RWPE1 (cell line): Measurements from ENCODE around the gene SECTM1.
"Not testable (repeated sequence)": the region's sequence is repeated elsewhere in the genome, so short reads cannot be mapped to it uniquely, and the experiment has no call there.

ENCODE experiments used
- CTCF ChIA-PET: fragments of 350-600 bp; sonication (Branson Sonifier 250); formaldehyde crosslinking; extraction: SDS; loops from one replicate; lab custom pipeline; 2021; lab: Yijun Ruan, JAX
- POLR2A ChIA-PET: fragments of 400-600 bp; formaldehyde crosslinking; extraction: SDS; loops from one replicate; lab custom pipeline; 2020; ENCODE audit warnings: antibody characterized with exemption; ENCODE audit not compliant: low non-redundant PET; lab: Yijun Ruan, JAX
- DNase-seq: peaks from one replicate; pipeline ENCODE4 v3.0.0; 2012; ENCODE audit warnings: low spot score
- H3K27ac ChIP-seq: fragments of 450-650 bp; 2 replicates; pipeline ENCODE4 v1.5.1; 2017
- TF ChIP-seq, protein P1 (sequence below): fragments of 450-650 bp; conservative IDR thresholded peaks from 2 replicates; pipeline ENCODE4 v1.5.1; 2017; ENCODE audit warnings: low read depth, mild to moderate bottlenecking

Gene SECTM1

DNA sequence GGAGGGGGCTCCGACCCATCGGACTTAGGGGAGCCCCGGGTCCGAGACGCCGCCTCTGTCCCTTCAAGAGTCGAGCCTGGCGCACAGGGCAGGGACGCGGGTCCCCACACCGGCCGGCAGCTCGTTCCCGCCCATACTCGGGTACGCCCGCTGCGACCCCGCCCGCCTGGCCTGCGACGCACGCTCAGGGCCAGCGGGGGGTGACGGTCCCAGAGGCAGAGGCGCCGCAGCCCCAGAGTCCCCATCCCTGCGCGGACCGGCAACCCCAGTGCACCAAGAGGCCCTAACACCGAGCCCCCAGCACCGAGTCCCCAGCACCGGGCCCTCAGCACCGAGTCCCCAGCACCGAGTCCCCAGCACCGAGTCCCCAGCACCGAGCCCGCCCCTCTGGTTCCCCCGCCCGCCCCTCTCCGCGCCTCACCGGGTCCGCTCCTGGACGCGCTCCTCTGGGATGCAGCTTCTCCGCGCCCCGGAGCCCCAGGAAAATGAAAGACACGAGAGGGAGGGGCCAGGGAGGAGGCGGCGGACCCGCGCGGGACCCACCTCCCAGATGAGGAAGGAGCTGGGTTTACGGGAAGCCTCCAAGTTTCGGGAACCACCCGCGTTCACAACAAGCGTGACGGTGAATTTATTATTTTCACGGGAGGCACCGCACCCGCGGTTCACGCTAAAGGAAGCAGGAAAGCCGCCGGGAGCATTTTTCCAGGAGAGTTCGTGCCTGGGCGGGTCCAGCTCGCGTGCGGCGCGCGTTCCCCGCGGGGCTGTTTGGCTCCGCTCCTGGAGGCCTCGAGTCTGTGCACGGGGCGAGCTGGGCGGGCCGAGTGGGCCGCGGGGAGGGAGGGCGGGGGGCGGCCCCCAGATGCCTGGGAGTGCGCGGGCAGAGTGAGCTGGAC lies at the start of gene SECTM1:
SECTM1 (minus strand) TSS at position 488 of the 893 bp plus-strand sequence. CDS start 6,526 bp downstream, outside the sequence.
- peak; percentile 50 for DNase-seq
- CTCF ChIA-PET, result interaction anchor here (0.6 kb wide), 2 partner anchors 74 to 287 kb away, joined by 3 to 5 read pairs; no protein-coding TSS in a partner anchor

GRCh38 chr17:82382933-82383255 lies 49.3 kb upstream of the SECTM1 start:
- TF ChIP-seq, protein P1, sequence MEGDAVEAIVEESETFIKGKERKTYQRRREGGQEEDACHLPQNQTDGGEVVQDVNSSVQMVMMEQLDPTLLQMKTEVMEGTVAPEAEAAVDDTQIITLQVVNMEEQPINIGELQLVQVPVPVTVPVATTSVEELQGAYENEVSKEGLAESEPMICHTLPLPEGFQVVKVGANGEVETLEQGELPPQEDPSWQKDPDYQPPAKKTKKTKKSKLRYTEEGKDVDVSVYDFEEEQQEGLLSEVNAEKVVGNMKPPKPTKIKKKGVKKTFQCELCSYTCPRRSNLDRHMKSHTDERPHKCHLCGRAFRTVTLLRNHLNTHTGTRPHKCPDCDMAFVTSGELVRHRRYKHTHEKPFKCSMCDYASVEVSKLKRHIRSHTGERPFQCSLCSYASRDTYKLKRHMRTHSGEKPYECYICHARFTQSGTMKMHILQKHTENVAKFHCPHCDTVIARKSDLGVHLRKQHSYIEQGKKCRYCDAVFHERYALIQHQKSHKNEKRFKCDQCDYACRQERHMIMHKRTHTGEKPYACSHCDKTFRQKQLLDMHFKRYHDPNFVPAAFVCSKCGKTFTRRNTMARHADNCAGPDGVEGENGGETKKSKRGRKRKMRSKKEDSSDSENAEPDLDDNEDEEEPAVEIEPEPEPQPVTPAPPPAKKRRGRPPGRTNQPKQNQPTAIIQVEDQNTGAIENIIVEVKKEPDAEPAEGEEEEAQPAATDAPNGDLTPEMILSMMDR, result no peak
- no peak overlapping the region for H3K27ac ChIP-seq
- POLR2A ChIA-PET, result no interaction called here
- CTCF ChIA-PET, result no interaction called here
- DNase-seq, result no peak

More for the DNA sequence above, at the start of gene SECTM1:
- TF ChIP-seq, protein P1, result no peak
- peak within 1 kb of the TSS; percentile 90 for H3K27ac ChIP-seq
- POLR2A ChIA-PET, result interaction anchor here (0.5 to 1.0 kb wide), 5 partner anchors 9 to 324 kb away, joined by 3 to 4 read pairs (median 3); no protein-coding TSS in a partner anchor

DNA sequence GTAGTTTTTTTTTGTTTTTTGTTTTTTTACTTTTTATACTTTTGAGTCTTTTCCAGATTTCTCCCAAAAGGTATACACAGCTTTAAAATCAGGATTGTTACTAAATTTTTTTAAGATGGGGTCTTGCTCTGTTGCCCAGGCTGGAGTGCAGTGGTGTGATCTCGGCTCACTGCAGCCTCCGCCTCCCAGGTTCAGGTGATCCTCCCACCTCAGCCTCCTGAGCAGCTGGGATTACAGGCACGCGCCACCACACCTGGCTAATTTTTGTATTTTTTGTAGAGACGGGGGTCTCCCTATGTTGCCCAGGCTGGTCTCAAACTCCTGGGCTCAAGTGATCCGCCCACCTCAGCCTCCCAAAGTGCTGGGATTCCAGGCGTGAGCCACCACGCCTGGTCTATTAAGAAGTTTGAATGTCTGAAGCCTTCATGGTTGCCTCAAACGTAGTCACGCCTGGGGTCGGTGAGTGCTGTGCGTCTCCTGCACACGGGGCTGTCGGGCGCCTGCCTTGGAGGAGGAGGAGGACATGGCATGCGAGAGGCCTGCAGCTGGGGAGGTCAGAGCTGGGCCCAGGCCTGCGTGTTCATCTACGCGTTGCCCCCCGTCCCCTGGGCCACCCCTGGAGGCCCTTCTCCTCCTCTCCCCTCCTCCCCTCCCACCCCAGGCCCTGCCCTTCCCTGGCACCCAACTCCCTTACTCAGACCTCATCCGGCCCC lies 48.8 kb upstream of the SECTM1 start:
- POLR2A ChIA-PET, H3K27ac ChIP-seq, DNase-seq: not testable (repeated sequence)
- CTCF ChIA-PET, result interaction anchor here (0.6 kb wide), 1 partner anchor 199 kb away, joined by 3 read pairs; no protein-coding TSS in a partner anchor

GRCh38 chr17:82381703-82382009 lies 48.1 kb upstream of the SECTM1 start:
- DNase-seq, POLR2A ChIA-PET, H3K27ac ChIP-seq: not testable (repeated sequence)
- CTCF ChIA-PET, result interaction anchor here (0.6 kb wide), 1 partner anchor 200 kb away, joined by 3 read pairs; no protein-coding TSS in a partner anchor

DNA sequence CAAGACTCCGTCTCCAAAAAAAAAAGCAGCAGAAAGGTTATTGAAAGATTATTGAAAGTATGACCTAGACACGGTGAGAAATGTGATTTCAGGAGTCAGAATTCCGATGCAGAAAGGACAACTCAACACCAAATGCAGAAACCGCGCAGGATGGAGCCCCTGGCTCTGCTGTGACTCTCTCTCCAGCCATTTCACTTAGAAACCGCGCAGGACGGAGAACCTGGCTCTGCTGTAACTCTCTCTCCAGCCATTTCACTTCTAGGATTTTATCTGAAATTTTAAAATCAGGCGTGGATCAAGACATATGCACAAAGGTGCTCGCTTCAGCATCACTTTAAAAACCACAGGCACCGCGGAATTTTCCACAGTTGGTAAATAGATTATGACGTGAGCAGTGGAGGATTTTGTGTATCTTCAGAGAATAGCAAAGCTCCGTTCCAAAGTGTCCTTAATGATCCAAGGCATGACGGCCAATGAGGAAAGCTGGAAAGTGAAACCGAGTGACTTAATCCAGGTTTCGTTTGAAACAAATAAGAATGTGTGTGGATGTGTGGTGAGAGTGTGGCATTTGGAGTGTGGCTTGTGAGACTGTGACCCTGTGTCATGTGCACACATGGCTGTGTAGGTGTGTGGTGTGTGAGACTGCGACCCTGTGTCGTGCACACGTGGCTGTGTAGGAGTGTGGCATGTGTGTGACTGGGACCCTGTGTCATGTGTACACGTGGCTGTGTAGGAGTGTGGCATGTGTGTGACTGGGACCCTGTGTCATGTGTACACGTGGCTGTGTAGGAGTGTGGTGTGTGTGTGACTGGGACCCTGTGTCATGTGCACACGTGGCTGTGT lies 47.5 kb upstream of the SECTM1 start:
- TF ChIP-seq, protein P1, result no peak
- ChIA-PET POLR2A (no interaction called here), CTCF (no interaction called here)
- H3K27ac ChIP-seq, result no peak overlapping the region
- DNase-seq, result no peak

- TF ChIP-seq, protein P1, result no peak
- DNase-seq, result no peak
- ChIA-PET POLR2A (no interaction called here), CTCF (no interaction called here)
- no peak overlapping the region for H3K27ac ChIP-seq
Observed at GRCh38 chr17:82378741-82379021, 45.1 kb upstream of the SECTM1 start.

- TF ChIP-seq, protein P1, result no peak
- POLR2A ChIA-PET, result no interaction called here
- H3K27ac ChIP-seq, result no peak overlapping the region
- no peak for DNase-seq
- CTCF ChIA-PET, result no interaction called here
Observed at GRCh38 chr17:82377924-82378740, 44.6 kb upstream of the SECTM1 start.

GRCh38 chr17:82377294-82377693 lies 43.7 kb upstream of the SECTM1 start:
- H3K27ac ChIP-seq, CTCF ChIA-PET, POLR2A ChIA-PET, DNase-seq: not testable (repeated sequence)
